Raji (cell line): Measurements from ENCODE around the gene OBSCN.

Experiments
- POLR2A ChIP-seq: IDR thresholded peaks from 2 replicates; pipeline ENCODE4 v1.6.1; 2011; ENCODE audit warnings: low read depth, low read length, control low read depth; ENCODE audit not compliant: insufficient read depth

OBSCN gene

DNA sequence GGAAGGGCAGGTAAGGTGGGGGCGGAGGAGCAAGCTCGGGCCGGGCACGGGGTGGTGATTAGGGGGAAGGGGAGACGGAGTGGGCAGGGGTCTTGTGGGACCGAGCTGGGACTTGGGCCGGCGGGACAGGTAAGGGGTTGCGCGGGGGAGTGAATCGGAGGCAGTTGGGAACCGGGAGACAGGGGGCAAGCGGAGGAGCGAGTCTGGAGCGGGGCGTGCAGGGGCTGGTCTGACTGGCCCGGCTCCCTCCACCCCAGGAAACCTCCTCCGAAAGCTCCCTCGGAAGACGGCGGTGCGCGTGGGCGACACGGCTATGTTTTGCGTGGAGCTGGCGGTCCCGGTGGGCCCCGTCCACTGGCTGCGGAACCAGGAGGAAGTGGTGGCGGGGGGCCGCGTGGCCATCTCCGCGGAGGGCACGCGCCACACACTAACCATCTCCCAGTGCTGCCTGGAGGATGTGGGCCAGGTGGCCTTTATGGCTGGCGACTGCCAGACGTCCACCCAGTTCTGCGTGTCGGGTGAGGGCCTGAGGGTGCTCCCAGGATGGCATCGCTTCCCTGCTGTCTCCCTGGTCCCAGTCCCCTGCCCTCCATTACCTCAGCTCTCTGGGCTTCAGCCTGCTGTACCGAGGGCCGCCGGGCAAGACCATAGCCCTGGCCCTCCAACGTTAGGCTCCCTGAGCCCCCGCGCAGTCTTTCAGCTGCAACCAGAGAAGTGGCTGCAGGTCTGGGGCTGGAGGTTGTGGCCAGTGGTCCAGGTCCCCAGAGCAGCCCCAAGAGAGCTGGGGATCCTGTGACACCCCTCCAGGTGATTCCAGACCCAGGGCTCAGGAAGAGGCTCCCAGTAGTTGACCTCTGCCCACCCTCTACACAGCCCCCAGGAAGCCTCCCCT is 6.3 kb downstream of the OBSCN start:
- TF ChIP-seq POLR2A: no peak

DNA sequence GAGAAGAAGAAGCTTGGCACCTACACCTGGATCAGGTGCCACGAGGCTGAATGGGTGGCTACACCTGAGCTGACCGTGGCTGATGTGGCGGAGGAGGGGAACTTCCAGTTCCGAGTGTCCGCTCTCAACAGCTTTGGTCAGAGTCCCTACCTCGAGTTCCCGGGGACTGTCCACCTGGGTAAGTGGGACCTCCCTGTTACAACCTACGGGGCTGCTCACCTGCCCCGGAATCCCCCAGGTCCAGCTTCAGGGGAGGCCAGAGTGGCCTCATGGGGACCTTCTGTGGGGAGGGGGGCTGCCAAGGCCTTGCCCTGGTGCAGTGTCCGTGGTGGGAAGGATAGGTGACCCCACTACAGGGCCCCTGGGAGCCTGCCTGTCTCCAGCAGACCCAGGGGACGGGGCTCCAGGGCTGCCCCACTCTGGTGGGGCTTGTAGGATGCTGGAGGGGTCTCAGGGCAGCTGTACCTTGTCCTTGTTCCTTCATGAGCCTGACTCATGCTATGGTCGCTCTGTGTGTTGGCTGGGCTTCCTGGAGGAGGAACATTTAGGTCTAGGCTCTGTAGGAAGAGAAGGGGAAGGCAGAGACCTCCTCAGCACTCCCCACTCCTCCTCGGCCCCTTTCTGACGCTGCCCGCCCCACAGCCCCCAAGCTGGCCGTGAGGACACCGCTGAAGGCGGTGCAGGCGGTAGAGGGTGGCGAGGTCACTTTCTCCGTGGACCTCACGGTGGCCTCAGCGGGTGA is 7.2 kb downstream of the OBSCN start:
- TF ChIP-seq POLR2A: no peak

DNA sequence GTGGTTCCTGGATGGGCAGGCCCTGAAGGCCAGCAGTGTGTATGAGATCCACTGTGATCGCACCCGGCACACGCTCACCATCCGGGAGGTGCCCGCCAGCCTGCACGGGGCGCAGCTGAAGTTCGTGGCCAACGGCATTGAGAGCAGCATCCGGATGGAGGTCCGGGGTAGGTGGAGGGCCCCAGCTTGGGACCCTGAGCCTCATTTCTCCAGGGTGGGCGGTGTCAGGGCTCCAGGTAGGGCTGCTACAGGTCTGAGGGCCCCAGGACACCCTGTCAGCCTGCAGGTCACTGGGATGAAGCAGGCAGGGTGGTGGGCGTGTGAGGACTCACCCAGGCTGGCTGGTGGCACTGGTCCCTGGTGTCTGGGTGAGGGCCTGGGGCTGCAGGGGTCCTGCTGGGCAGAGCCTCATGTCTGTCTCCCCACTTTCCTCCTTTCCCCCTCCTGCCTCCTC is 7.8 kb downstream of the OBSCN start:
- TF ChIP-seq POLR2A: no peak

DNA sequence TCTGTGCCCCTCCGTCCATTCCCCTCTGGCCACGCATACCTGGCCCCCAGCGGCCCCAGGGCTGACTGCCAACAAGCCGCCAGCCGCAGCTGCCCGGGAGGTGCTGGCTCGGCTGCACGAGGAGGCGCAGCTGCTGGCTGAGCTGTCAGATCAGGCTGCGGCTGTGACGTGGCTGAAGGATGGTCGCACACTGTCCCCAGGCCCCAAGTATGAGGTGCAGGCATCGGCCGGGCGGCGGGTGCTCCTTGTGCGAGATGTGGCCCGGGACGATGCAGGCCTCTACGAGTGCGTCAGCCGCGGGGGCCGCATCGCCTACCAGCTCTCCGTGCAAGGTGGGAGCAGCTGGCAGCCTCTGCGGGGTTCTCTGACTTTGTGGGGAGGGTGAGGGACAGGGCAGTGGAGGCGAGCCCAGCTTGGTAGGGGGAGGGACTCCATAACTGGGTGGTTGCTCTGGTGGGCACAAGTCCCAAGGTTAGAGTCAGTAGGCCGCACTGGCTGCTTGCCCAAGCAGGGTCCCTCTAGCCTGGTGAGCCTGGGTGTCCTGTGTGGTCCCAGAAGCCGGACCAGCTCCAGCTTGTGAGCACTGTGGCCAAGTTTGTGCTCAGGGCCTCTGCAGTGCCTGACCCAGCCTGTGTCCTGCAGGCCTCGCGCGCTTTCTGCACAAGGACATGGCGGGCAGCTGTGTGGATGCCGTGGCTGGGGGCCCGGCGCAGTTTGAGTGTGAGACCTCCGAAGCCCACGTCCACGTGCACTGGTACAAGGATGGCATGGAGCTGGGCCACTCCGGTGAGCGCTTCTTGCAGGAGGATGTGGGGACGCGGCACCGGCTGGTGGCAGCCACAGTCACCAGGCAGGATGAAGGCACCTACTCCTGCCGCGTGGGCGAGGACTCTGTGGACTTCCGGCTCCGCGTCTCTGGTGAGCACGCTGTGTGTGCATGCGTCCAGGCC is 8.8 kb downstream of the OBSCN start:
- TF ChIP-seq POLR2A: no peak

DNA sequence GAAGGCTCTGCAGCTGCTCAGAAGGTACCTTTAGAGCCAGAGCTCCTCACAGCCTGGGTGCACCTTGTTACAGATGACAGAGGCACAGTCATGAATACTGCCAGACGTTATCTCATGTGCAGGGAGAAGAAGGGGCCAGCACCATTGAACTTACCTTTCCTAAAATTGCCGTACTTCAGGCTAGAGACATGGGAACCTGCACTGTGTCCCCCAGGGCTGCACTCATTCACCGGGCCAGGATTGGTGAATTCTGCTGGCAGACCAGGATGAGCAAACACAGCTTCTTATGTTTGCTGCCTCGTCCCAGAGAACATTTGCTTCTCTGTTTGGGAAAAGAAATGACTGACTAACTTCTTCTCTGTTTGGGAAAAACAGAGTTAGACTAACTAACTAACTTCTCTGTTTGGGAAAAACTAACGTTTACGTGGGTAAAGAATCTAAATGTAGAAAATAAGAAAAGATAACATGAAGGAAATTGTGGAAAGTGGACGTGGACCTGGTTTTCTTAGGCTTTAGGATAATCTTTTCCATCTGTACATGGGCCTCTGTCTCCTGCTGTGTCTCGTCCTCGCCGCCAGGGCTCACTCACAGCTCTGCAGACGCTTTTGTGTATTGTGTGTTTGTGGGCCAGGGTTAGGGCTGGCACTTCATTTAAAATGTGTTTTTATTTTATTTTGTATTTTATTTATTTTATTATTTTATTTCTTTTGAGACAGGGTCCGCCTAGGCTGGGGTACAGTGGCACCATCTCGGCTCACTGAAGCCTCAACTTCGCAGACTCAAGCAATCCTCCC is 9.9 kb downstream of the OBSCN start:
- TF ChIP-seq POLR2A: no peak

DNA sequence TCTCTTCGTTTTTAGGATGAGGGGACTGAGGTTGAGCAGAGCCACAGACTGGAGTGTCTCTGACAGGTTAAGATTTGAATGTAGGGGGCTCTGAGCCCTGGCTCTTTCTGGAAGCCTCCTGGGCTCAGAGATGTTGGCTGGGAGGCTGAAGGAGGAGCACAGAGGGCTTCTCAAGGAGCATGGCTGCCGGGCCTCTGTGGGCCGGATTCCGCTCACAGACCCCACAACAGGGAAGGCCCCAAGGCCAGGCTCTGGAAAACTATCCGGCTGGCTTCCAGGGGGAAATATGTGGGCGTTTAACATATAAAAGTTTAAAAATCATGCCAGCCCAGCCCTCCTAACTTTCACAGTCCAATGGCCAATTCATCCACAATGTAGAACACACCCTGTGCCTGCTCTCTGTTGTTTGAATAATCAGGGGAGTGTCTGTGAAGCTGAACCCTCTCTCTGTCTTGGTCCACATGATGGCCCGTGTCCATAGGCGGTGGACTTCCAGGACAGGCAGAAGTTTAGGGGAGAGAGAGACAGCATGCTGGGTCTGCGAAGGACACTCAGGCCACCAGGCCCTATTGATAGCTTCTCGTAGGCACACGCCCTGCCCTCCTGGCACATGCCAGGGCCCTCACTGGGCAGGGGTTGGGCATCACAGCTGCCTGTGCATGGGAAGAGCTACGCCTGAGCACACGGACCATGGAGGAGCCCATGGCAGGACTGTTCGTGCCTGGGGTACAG is 10.8 kb downstream of the OBSCN start:
- no peak for TF ChIP-seq POLR2A

DNA sequence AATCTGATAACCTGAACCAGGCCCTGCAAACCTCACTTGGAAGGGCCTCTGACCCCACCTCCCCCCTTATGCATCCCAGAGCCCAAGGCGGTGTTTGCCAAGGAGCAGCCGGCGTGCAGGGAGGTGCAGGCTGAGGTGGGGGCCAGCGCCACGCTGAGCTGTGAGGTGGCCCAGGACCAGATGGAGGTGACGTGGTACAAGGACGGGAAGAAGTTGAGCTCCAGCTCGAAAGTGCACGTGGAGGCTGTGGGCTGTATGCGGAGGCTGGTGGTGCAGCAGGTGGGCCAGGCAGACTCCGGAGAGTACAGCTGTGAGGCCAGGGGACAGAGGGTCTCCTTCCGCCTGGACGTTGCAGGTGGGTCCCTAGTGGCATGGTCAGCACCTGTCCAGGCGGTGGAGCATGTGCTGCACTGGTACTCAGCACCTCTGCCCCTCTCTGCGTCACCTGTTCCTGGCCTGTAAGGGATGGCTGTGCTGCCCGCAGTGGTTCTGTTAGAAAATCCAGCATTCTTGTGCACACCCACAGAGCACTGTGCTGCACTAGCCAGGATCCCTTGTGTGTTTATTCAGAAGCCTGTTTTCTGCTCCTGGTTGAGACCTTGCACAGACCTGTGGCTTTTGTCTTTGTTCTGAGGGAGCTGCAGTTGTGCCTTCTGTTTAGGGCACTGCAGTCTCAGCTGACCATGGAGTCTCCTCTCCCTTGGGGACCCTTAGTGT is 11.6 kb downstream of the OBSCN start:
- no peak for TF ChIP-seq POLR2A

DNA sequence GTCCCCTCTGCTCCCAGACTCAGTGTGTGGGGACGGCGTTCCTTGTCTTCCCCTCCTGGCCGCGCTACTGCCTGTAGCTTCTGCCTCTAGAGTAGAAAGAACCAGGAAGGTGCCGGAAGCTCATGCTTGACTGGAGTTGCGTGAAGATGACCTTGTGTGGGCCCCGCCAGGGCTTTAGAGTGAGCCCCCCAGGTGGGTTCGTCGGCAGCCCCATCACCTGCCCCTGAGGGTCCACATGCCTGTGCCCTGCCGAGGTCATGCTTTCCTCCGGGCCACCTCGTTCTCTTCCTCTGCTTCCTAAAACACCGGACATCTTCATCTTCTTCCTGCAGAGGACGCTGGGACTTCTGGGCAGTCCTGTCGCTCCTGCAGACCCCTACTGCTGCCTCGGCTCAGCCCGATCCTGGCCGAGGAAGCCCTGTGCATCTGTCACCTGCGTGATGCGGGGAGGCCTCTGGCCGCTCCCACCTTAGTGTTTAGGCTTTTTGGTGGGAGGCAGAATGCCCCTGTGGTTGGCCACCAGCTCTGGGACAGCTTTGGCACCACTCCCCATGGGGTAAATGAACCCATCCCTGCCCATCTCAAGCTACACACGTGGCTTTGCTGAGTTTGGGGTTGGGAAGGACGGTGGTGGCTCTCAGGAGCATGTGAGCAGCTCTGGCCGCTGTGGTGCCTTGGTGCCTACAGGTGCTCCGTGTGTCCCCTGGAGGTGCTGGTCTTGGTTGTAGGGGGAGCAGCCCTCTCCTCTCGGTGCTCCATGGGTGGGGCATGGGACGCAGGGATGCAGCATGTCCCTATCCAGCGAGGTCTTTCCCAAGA is 12.3 kb downstream of the OBSCN start:
- no peak for TF ChIP-seq POLR2A

DNA sequence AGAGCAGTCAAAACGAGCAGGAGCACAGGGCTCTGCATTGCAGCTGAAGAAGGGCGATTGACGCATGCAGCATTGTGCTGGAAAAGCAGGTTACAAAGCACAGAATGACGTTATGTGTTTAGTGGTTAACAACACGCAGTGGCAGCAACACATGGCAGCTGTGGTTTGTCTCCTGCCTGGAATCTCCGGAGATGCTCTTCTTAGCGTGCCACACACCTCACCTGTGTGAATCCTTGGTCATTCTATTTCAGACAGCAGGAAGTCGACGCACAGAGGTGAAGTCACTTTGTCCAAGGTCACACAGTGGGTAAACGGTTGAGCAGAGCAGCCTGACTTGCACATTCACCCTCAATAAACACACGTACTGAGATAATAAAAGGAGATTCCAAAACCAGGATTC is 14.7 kb downstream of the OBSCN start:
- TF ChIP-seq POLR2A: no peak

DNA sequence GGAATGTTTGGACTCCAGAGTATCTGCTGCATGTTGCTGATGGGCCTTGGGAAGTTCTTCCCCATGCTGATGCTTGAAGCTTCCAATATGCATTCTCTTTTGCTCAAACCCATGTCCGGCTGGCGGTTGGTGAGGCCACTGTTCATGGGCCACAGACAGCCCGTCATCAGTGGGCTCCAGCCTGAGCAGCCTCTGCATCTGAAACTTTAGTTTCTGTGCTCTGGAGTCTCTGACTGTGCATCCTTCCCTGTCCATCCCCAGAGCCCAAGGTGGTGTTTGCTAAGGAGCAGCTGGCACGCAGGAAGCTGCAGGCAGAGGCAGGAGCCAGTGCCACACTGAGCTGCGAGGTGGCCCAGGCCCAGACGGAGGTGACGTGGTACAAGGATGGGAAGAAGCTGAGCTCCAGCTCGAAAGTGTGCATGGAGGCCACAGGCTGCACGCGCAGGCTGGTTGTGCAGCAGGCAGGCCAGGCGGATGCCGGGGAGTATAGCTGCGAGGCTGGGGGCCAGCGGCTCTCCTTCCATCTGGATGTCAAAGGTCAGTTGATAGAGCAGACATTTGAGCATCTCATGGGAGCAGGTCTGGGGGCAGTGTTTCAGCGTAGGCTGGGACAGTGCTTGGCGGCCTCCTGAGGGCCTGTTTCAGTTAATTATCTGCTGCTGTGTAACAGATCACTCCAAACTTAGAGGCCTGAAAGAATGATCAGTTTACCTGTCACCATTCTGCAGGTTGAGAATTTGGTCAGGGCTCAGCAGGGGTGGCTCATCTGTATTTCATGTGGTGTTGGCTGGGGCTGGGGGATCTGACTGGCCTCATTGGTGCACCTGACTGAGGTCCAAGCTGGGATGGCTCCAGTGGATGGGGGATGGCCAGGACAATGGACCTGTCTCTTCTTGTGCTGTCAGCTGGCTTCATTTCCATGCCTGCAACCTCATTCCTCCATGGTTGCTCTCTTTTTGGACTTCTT is 16.6 kb downstream of the OBSCN start:
- TF ChIP-seq POLR2A: no peak

DNA sequence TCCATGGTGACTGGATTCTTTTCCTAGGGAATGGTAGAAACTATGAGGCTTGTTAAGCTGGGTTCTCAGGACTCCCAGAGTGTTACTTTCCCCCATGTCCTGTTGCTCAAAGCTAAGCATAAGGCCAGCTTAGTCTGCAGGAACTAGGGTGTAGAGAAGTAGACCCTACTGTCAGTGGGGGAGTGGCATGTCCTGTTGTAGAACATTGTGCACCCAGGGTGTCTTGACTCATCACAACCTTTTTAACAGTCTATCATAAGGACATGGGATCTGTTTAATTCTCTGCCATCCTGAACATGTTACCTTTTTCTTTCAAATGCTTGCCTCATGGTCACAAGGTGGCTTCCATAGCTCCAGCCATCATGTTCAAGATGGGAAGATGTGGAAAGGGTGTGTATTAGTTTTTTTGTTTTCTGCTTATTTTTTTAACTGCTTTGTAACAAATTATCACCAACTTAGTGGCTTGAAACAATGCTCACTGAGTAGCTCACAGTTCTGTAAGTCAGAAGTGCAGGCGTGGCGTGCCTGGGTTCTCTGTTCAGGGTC is 17.4 kb downstream of the OBSCN start:
- no peak for TF ChIP-seq POLR2A

DNA sequence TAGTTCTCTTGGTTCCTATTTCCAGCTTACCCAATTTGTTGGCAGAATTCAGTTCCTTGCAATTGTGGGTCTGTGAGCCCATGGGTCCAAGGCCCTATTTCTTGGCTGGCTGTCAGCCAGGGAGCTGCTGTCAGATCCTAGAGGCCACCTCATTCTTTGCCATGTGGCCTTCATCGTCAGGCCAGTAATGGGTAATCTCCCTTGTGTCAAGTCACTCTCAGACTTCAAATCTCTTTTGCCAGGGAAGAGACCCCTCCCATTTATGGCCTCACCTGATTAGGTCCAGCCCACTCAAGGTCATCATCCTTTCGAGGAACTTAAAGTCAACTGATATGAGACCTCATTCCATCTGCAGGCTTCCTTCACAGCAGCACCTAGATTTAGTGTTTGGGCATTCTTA is 17.9 kb downstream of the OBSCN start:
- no peak for TF ChIP-seq POLR2A
